OCI-LY7 (cell line): ENCODE results near the gene AP1B1. TPM values are rescaled to one million over a fixed set of nuclear protein-coding genes. Genes with fewer than 3 reads are reported as not detected.

Experiments used
- BruUV-seq: library from RNA; stranded (reverse); fragments of 400-500 nt; replicated peaks from 2 replicates; lab custom pipeline; 2021; lab: Mats Ljungman, UMichigan
- CTCF ChIA-PET: fragments of 300-600 bp; sonication (Branson Sonifier 250); formaldehyde crosslinking; loops from one replicate; lab custom pipeline; 2022; ENCODE audit warnings: antibody characterized with exemption; ENCODE audit not compliant: unreplicated experiment; lab: Charles Lee
- POLR2A ChIA-PET: fragments of 300-600 bp; sonication (Branson Sonifier 250); formaldehyde crosslinking; loops from one replicate; lab custom pipeline; 2022; ENCODE audit warnings: antibody characterized with exemption; lab: Charles Lee
- DNase-seq: peaks from one replicate; pipeline ENCODE4 v3.0.0-alpha.2; 2015; ENCODE audit warnings: low spot score
- H2AFZ ChIP-seq: fragments of 200-600 bp; sonication (generic), shearing (Covaris generic); 2 replicates; pipeline ENCODE4 v1.6.1; 2014; ENCODE audit warnings: mild to moderate bottlenecking, antibody characterized with exemption, low read length, moderate library complexity
- H3K27ac ChIP-seq: fragments of 200-600 bp; sonication (generic); 2 replicates; pipeline ENCODE4 v1.5.1; 2014; ENCODE audit warnings: mixed run types, low read depth, mild to moderate bottlenecking, moderate library complexity, low read length, inconsistent platforms; ENCODE audit not compliant: poor library complexity, severe bottlenecking
- H3K36me3 ChIP-seq: fragments of 200-600 bp; sonication (generic); 2 replicates; pipeline ENCODE4 v1.6.1; 2014; ENCODE audit warnings: mild to moderate bottlenecking, antibody characterized with exemption, low read length, moderate library complexity, mixed read lengths; ENCODE audit not compliant: insufficient read depth
- H3K4me1 ChIP-seq: fragments of 200-600 bp; sonication (generic); 2 replicates; pipeline ENCODE4 v1.5.1; 2014; ENCODE audit warnings: mild to moderate bottlenecking, low read length; ENCODE audit not compliant: insufficient read depth, poor library complexity, severe bottlenecking
- H3K4me2 ChIP-seq: fragments of 200-600 bp; sonication (generic); 2 replicates; pipeline ENCODE4 v1.6.1; 2014; ENCODE audit warnings: mild to moderate bottlenecking, low read length
- H3K4me3 ChIP-seq: fragments of 200-600 bp; sonication (generic); 2 replicates; pipeline ENCODE4 v1.5.1; 2014; ENCODE audit warnings: mild to moderate bottlenecking, low read depth, low read length; ENCODE audit not compliant: poor library complexity, severe bottlenecking
- H3K79me2 ChIP-seq: fragments of 200-600 bp; sonication (generic); 2 replicates; pipeline ENCODE4 v1.6.1; 2016; ENCODE audit warnings: low read depth, mild to moderate bottlenecking, low read length, moderate library complexity, mixed read lengths; ENCODE audit not compliant: insufficient read depth
- H3K9me2 ChIP-seq: fragments of 200-600 bp; sonication (generic); 2 replicates; pipeline ENCODE4 v1.6.1; 2016; ENCODE audit warnings: mild to moderate bottlenecking, low read length, mixed read lengths; ENCODE audit not compliant: insufficient read depth
- H3K9me3 ChIP-seq: fragments of 200-600 bp; sonication (generic); 2 replicates; pipeline ENCODE4 v1.6.1; 2014; ENCODE audit warnings: mild to moderate bottlenecking, mixed run types, low read length, mixed read lengths
- H4K20me1 ChIP-seq: fragments of 200-600 bp; sonication (generic); 2 replicates; pipeline ENCODE4 v1.6.1; 2014; ENCODE audit warnings: mild to moderate bottlenecking, antibody characterized with exemption, low read length, moderate library complexity, mixed read lengths; ENCODE audit not compliant: insufficient read depth
- CTCF ChIP-seq: fragments of 200-600 bp; sonication (generic); conservative IDR thresholded peaks from 2 replicates; pipeline ENCODE4 v1.5.1; 2014; ENCODE audit warnings: mild to moderate bottlenecking, antibody characterized with exemption, low read length, moderate library complexity, mixed read lengths
- EZH2phosphoT487 ChIP-seq: fragments of 200-600 bp; sonication (generic); IDR thresholded peaks from 2 replicates; pipeline ENCODE4 v1.6.1; 2018; ENCODE audit warnings: low read depth, borderline replicate concordance, mild to moderate bottlenecking, mixed run types, antibody characterized with exemption, low read length, moderate library complexity, mixed read lengths
- intact Hi-C: fragments of 100-400 bp; cut with micrococcal nuclease; formaldehyde crosslinking; loops from one replicate; pipeline ENCODE4 v1.10.0; 2022; ENCODE audit not compliant: unreplicated experiment
- total RNA-seq, 2 experiments: library from RNA; depleted of rRNA in 1 of 2; stranded (reverse); fragments of >200 nt in 1 of 2; shearing (Covaris generic) in 1 of 2; gene quantifications; 2 replicates each; pipeline ENCODE4 v1.2.3, GENCODE V29; 2014 to 2022

AP1B1 gene
- total RNA-seq, 2 experiments from 2014 or later: 111 to 156 TPM

GRCh38 chr22:29335656-29336055 is 52.7 kb downstream of the AP1B1 start:
- Histone ChIP-seq H2AFZ (no peak overlapping the region), H3K36me3 (peaks cover 99% of the 10 kb centered on the region), H4K20me1 (no peaks in the 10 kb centered on the region; the same call in 1 of the 2 replicates), H3K27ac (no peak overlapping the region), H3K4me3 (no peak overlapping the region), H3K4me2 (no peak overlapping the region), H3K9me3 (no peaks in the 10 kb centered on the region), H3K9me2 (no peaks in the 10 kb centered on the region), H3K4me1 (no peaks in the 10 kb centered on the region), H3K79me2 (no peaks in the 10 kb centered on the region)
- BruUV-seq: no TSS peak
- DNase-seq: no peak
- CTCF ChIA-PET: no interaction called here
- TF ChIP-seq EZH2phosphoT487: no peak
- TF ChIP-seq CTCF: no peak
- intact Hi-C loops: no loop called here
- POLR2A ChIA-PET: no interaction called here

GRCh38 chr22:29334696-29335344 is 53.5 kb downstream of the AP1B1 start:
- H3K9me2 ChIP-seq: no peaks in the 10 kb centered on the region
- DNase-seq: no peak
- no peaks in the 10 kb centered on the region for H3K4me1 ChIP-seq
- no peak overlapping the region for H3K4me2 ChIP-seq
- ChIA-PET POLR2A (no interaction called here), CTCF (no interaction called here)
- no peaks in the 10 kb centered on the region; the same call in 1 of the 2 replicates for H4K20me1 ChIP-seq
- no peak overlapping the region for H2AFZ ChIP-seq
- no peak for TF ChIP-seq EZH2phosphoT487
- TF ChIP-seq CTCF: no peak
- intact Hi-C loops: no loop called here
- no peaks in the 10 kb centered on the region for H3K9me3 ChIP-seq
- peaks cover 99% of the 10 kb centered on the region for H3K36me3 ChIP-seq
- no peak overlapping the region for H3K27ac ChIP-seq
- H3K4me3 ChIP-seq: no peak overlapping the region
- no peaks in the 10 kb centered on the region for H3K79me2 ChIP-seq
- BruUV-seq: no TSS peak

GRCh38 chr22:29334148-29334547 is 54.2 kb downstream of the AP1B1 start:
- POLR2A ChIA-PET: no interaction called here

More at GRCh38 chr22:29334148-29334547, 54.2 kb downstream of the AP1B1 start:
- intact Hi-C loops: no loop called here
- Histone ChIP-seq H4K20me1 (no peaks in the 10 kb centered on the region; the same call in 1 of the 2 replicates), H3K4me2 (no peak overlapping the region), H3K4me1 (no peaks in the 10 kb centered on the region), H3K9me2 (no peaks in the 10 kb centered on the region), H3K4me3 (no peak overlapping the region), H2AFZ (no peak overlapping the region), H3K9me3 (no peaks in the 10 kb centered on the region), H3K79me2 (no peaks in the 10 kb centered on the region), H3K36me3 (peaks cover 99% of the 10 kb centered on the region), H3K27ac (no peak overlapping the region)
- no peak for DNase-seq
- CTCF ChIA-PET: no interaction called here
- TF ChIP-seq CTCF (no peak), EZH2phosphoT487 (no peak)
- no TSS peak for BruUV-seq
